GM23338 (cell line): ENCODE data around the gene GRIP2. TPM values are rescaled to one million over a fixed set of nuclear protein-coding genes. Genes with fewer than 3 reads are reported as not detected.

ENCODE experiments used
- ATAC-seq: fragments of 200-7000 bp; cut with Tn5 transposase; 3 replicates; pipeline ENCODE4 v1.9.1; 2020
- DNase-seq: peaks from one replicate; pipeline ENCODE4 v3.0.0-alpha.2; 2015; ENCODE audit warnings: low spot score
- H2AFZ ChIP-seq: fragments of 200-600 bp; sonication (generic); 2 replicates; pipeline ENCODE4 v1.8.0; 2016; ENCODE audit warnings: antibody characterized with exemption, mild to moderate bottlenecking, moderate library complexity
- H3F3A ChIP-seq: fragments of 200-600 bp; sonication (generic); replicated peaks from 2 replicates; pipeline ENCODE4 v1.8.0; 2017; ENCODE audit warnings: antibody characterized with exemption, mixed run types, low read depth
- H3K27ac ChIP-seq: fragments of 200-600 bp; sonication (generic); 2 replicates; pipeline ENCODE4 v1.6.1; 2016; ENCODE audit warnings: low read depth
- H3K27me3 ChIP-seq: fragments of 200-600 bp; sonication (generic); 2 replicates; pipeline ENCODE4 v1.8.0; 2016; ENCODE audit warnings: mild to moderate bottlenecking, mixed run types, moderate library complexity; ENCODE audit not compliant: insufficient read depth
- H3K36me3 ChIP-seq: fragments of 200-600 bp; sonication (generic); 2 replicates; pipeline ENCODE4 v1.8.0; 2016; ENCODE audit warnings: mild to moderate bottlenecking; ENCODE audit not compliant: insufficient read depth
- H3K4me1 ChIP-seq: fragments of 200-600 bp; sonication (generic); 2 replicates; pipeline ENCODE4 v1.8.0; 2016; ENCODE audit warnings: mild to moderate bottlenecking, moderate library complexity; ENCODE audit not compliant: insufficient read depth
- H3K4me2 ChIP-seq: fragments of 200-600 bp; sonication (generic); 2 replicates; pipeline ENCODE4 v1.7.1; 2017; ENCODE audit warnings: mixed run types
- H3K4me3 ChIP-seq: fragments of 200-600 bp; sonication (generic); 2 replicates; pipeline ENCODE4 v1.6.1; 2016; ENCODE audit warnings: mixed run types
- H3K79me2 ChIP-seq: fragments of 200-600 bp; sonication (generic); replicated peaks from 2 replicates; pipeline ENCODE4 v1.8.0; 2017; ENCODE audit warnings: mild to moderate bottlenecking; ENCODE audit not compliant: insufficient read depth
- H3K9me2 ChIP-seq: fragments of 200-600 bp; sonication (generic); 2 replicates; pipeline ENCODE4 v1.8.0; 2017; ENCODE audit not compliant: insufficient read depth
- H4K20me1 ChIP-seq: fragments of 200-600 bp; sonication (generic); replicated peaks from 2 replicates; pipeline ENCODE4 v1.8.0; 2017; ENCODE audit warnings: mild to moderate bottlenecking; ENCODE audit not compliant: insufficient read depth
- H3K27ac Mint-ChIP-seq: 2 replicates; pipeline ENCODE4 v1.8.0; 2020; ENCODE audit warnings: inconsistent platforms, mild to moderate bottlenecking, moderate library complexity, mixed read lengths
- H3K27me3 Mint-ChIP-seq: 3 replicates; pipeline ENCODE4 v1.8.0; 2022; ENCODE audit warnings: low read depth, mild to moderate bottlenecking, moderate library complexity, mixed read lengths, inconsistent platforms; ENCODE audit not compliant: insufficient read depth, poor library complexity
- H3K36me3 Mint-ChIP-seq: 3 replicates; pipeline ENCODE4 v1.8.0; 2021; ENCODE audit warnings: low read depth, mild to moderate bottlenecking, inconsistent platforms, moderate library complexity, mixed read lengths
- H3K4me1 Mint-ChIP-seq: 3 replicates; pipeline ENCODE4 v1.8.0; 2020; ENCODE audit warnings: mild to moderate bottlenecking, inconsistent platforms, mixed read lengths
- H3K4me3 Mint-ChIP-seq: 3 replicates; pipeline ENCODE4 v1.8.0; 2021; ENCODE audit warnings: moderate library complexity, mild to moderate bottlenecking, inconsistent platforms, mixed read lengths
- H3K9me3 Mint-ChIP-seq: 3 replicates; pipeline ENCODE4 v1.8.0; 2020; ENCODE audit warnings: moderate library complexity, mild to moderate bottlenecking, inconsistent platforms, mixed read lengths
- CREB1 ChIP-seq: fragments of 250-450 bp; sonication (Bioruptor Pico); IDR thresholded peaks from 2 replicates; pipeline ENCODE4 v1.5.0; 2020; ENCODE audit warnings: low read depth, mild to moderate bottlenecking, moderate library complexity
- CTCF ChIP-seq, 2 experiments: fragments of 200-600 bp in 1 of 2; sonication (generic) in 1 of 2; conservative IDR thresholded peaks; 2 replicates each; pipeline versions ENCODE4 v1.5.1 to v1.6.1; 2016 to 2017; ENCODE audit warnings: antibody characterized with exemption in 2 of 2, low read depth in 2 of 2, mild to moderate bottlenecking in 2 of 2, moderate library complexity in 1 of 2
- EZH2 ChIP-seq: fragments of 200-600 bp; sonication (generic); IDR thresholded peaks from one replicate; pipeline ENCODE4 v1.8.0; 2017; ENCODE audit warnings: antibody characterized with exemption, mild to moderate bottlenecking, low read depth; ENCODE audit not compliant: unreplicated experiment
- EZH2phosphoT487 ChIP-seq: fragments of 200-600 bp; sonication (generic); IDR thresholded peaks from one replicate; pipeline ENCODE4 v1.8.1; 2018; ENCODE audit warnings: antibody characterized with exemption; ENCODE audit not compliant: unreplicated experiment
- JUNB ChIP-seq: IDR thresholded peaks from one replicate; pipeline ENCODE4 v1.6.1; 2016; ENCODE audit warnings: antibody characterized with exemption; ENCODE audit not compliant: unreplicated experiment
- NANOG ChIP-seq: IDR thresholded peaks from 2 replicates; pipeline ENCODE4 v1.6.1; 2016; ENCODE audit warnings: antibody characterized with exemption, borderline replicate concordance
- STAT1 ChIP-seq: IDR thresholded peaks from one replicate; pipeline ENCODE4 v1.6.1; 2016; ENCODE audit warnings: antibody characterized with exemption; ENCODE audit not compliant: unreplicated experiment
- ZNF462 ChIP-seq: fragments of 250-450 bp; sonication (Bioruptor Pico); IDR thresholded peaks from 2 replicates; pipeline ENCODE4 v1.5.0; 2020; ENCODE audit warnings: mild to moderate bottlenecking, moderate library complexity
- polyA plus RNA-seq: library from polyadenylated mRNA; unstranded; fragments of >200 nt; fragmentation: Nextera tagmentation; extraction: Ambion mirVana; gene quantifications from 2 replicates; pipeline ENCODE4 v1.2.1, GENCODE V29; 2016
- total RNA-seq: library from RNA; depleted of rRNA; stranded (reverse); fragments of >200 nt; shearing (Covaris generic); gene quantifications from 2 replicates; pipeline ENCODE4 v1.2.3, GENCODE V29; 2014
- TF ChIP-seq, protein P1 (sequence below): IDR thresholded peaks from one replicate; pipeline ENCODE4 v1.6.1; 2018; ENCODE audit warnings: antibody characterized with exemption; ENCODE audit not compliant: unreplicated experiment

GRIP2 gene
- total and polyA plus RNA-seq, 2 experiments from 2014 or later, result 3.6 to 5.8 TPM

- H3K27me3 ChIP-seq, result no peaks in the 10 kb centered on the region
- TF ChIP-seq CTCF (conservative IDR thresholded peaks at IDR 0.05; ENCODE audit: low read depth in 2 of 2) (no peak), ZNF462 (CRISPR knock-in tag) (no peak), STAT1 (no peak), EZH2phosphoT487 (no peak), JUNB (no peak), NANOG (no peak), CREB1 (CRISPR knock-in tag) (no peak), EZH2 (no peak)
- TF ChIP-seq, protein P1, sequence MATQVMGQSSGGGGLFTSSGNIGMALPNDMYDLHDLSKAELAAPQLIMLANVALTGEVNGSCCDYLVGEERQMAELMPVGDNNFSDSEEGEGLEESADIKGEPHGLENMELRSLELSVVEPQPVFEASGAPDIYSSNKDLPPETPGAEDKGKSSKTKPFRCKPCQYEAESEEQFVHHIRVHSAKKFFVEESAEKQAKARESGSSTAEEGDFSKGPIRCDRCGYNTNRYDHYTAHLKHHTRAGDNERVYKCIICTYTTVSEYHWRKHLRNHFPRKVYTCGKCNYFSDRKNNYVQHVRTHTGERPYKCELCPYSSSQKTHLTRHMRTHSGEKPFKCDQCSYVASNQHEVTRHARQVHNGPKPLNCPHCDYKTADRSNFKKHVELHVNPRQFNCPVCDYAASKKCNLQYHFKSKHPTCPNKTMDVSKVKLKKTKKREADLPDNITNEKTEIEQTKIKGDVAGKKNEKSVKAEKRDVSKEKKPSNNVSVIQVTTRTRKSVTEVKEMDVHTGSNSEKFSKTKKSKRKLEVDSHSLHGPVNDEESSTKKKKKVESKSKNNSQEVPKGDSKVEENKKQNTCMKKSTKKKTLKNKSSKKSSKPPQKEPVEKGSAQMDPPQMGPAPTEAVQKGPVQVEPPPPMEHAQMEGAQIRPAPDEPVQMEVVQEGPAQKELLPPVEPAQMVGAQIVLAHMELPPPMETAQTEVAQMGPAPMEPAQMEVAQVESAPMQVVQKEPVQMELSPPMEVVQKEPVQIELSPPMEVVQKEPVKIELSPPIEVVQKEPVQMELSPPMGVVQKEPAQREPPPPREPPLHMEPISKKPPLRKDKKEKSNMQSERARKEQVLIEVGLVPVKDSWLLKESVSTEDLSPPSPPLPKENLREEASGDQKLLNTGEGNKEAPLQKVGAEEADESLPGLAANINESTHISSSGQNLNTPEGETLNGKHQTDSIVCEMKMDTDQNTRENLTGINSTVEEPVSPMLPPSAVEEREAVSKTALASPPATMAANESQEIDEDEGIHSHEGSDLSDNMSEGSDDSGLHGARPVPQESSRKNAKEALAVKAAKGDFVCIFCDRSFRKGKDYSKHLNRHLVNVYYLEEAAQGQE, result no peak
- H2AFZ ChIP-seq, result no peak overlapping the region
- no peaks in the 10 kb centered on the region for H3F3A ChIP-seq
- H3K27ac Mint-ChIP-seq, result no peak overlapping the region
- H3K36me3 ChIP-seq, result no peaks in the 10 kb centered on the region
- peaks cover 12% of the 10 kb centered on the region; the same call in 2 of the 3 replicates for H3K9me3 Mint-ChIP-seq
- H3K4me2 ChIP-seq, result no peak overlapping the region
- 0 out of 2 replicates have a peak, but pooled peaks cover 5% of the 10 kb centered on the region for H3K4me1 ChIP-seq
- peaks cover 21% of the 10 kb centered on the region for H3K4me1 Mint-ChIP-seq
- no peak for ATAC-seq
- DNase-seq, result no peak
- H3K79me2 ChIP-seq, result no peaks in the 10 kb centered on the region
- no peak overlapping the region for H3K4me3 ChIP-seq
- H3K27ac ChIP-seq, result no peak overlapping the region
- H4K20me1 ChIP-seq, result no peaks in the 10 kb centered on the region
- H3K9me2 ChIP-seq, result no peaks in the 10 kb centered on the region
- peaks cover 8% of the 10 kb centered on the region; the same call in 2 of the 3 replicates for H3K36me3 Mint-ChIP-seq
- H3K4me3 Mint-ChIP-seq, result no peak overlapping the region
- H3K27me3 Mint-ChIP-seq, result peaks cover 2% of the 10 kb centered on the region
These were observed 33.6 kb upstream of the GRIP2 start for GRCh38 chr3:14573706-14574105.
